ENCODE results near the gene FAM174A. TPM values are rescaled to one million over a fixed set of nuclear protein-coding genes. Genes with fewer than 3 reads are reported as not detected.

The FAM174A gene
- total RNA-seq (2014; rRNA removed; shearing (Covaris generic)): 18.1 and 20.6 TPM in 2 replicates

DNA sequence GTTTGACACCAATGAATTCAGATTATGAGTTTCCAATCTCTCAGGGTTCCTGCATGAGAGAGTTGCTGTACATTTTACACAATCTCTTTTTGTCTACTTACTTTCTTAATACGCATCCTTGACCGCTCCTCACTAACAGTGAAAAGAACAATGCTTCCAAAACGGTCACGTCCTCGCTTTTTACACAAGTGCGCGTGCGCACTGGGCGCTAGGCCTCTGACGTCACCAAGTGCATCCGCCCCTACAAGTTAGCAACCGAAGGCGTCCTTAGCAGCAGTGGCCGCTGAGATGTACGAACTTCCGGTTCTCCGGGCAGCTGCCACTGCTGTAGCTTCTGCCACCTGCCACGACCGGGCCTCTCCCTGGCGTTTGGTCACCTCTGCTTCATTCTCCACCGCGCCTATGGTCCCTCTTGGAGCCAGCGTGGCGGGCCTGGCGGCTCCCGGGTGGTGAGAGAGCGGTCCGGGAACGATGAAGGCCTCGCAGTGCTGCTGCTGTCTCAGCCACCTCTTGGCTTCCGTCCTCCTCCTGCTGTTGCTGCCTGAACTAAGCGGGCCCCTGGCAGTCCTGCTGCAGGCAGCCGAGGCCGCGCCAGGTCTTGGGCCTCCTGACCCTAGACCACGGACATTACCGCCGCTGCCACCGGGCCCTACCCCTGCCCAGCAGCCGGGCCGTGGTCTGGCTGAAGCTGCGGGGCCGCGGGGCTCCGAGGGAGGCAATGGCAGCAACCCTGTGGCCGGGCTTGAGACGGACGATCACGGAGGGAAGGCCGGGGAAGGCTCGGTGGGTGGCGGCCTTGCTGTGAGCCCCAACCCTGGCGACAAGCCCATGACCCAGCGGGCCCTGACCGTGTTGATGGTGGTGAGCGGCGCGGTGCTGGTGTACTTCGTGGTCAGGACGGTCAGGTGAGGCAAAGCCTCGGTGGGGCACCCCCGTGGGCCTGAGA is at the start of gene FAM174A:
TSS of gene FAM174A (plus strand) at position 315 of the 946 bp plus-strand sequence. CDS start at position 472, 157 bp downstream.
- DNase-seq (ENCODE audit: low spot score): peak; percentile 97

DNA sequence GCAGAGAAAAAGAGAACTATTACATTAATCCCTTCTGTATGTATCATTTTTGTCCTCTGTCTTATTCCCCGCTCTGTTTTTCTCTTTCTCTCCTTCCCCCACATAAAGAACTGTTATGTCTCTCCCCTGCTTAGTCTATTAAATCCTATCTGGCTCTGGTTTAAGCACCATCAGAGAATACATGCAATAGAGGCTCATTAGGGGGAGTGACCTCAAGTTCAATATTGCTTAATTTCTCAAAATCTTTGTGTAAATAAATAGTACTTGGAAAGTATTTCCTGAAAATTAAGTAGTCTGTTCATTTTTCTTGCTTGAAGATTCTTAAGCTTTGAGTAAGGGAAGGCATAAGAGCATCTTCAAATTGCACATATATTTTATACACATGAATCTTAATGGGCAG is 41.2 kb upstream of the FAM174A start:
- no peak for DNase-seq (ENCODE audit: low spot score)

DNA sequence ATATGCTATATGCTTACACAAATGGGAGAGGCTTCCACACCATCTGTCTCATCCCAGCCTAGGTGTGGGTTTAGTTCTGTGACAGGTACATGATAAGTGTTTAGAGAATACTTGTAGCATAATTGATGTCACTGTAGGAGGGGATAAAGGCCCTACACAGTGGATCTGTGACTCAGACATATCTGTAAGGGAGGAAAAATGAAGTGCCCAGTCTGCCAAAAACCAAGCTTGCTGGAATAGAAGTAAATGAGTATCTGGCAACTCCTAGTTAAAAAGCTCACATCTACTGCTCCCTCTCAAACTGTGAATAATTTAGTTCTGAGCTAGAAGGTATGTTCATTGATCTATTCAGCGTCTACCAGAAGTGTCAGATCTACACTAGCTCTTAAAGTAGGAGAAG is 38.9 kb upstream of the FAM174A start:
- no peak for DNase-seq (ENCODE audit: low spot score)

DNA sequence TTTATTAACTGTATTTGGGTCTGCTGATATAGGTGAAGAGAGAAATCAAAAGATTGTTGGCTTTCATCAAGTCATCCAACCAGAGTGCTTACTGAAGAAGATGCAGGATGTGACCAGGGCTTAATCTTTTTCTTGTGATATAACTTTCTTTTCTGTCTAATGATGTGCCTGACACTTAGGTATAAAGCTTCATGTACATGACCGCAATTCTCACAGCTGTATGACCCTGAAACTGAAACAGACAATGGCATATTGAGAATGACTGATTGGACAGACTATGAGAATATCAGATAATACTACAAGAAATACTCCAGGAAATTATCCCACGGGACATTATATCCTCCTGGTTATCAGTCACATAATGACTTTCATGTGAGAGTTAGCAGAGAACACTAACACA is 32.5 kb upstream of the FAM174A start:
- no peak for DNase-seq (ENCODE audit: low spot score)

DNA sequence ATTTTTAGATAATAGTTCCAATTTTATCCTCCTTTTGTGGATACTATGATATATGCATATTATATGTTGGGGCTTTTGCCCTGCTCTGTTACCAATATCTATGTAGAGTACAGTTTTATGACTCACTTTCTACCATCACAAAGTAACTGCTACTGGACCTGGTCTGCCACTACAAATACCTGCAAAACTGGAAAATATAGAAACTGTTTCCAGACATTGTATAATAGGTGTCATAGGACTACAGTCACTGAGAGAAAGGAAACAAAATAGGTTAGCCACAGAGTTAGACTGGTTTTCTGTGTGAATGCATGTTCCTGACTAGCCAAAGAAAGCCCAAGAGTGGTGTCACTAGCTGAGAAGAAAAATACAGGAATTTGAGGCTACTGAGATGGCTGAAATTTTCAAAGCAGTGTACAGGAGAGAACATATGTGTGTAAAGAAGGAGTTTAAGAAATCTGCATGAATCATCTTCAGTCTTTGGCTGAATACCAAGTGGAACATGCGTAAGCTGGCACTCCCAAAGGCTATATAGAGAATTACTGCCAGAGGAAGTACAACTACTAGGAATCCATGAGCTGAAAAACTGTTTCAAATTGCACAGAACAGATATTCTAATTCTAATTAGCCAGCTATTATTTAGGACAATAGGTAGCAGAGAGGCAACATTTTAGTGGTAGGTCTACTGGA is 29.0 kb upstream of the FAM174A start:
- peak; percentile 20 for DNase-seq (ENCODE audit: low spot score)

DNA sequence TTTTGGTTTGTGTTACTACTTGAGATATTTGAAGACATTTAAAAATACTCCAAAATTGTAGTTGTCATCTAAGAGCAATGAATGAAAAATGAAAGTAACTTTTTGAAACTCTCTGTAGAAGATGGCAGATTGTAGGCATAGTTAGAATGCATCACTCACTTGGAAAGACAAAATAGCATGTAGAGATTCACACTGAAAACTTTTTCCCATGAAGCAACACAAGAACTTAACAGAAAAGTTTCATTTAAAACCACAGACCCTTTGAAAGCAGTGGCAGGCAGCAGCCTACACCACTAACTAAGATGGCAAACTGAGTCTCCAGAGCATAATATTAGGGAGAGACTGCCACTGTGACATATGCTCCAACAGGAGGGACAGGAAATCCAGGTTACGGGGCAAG is 18.9 kb upstream of the FAM174A start:
- DNase-seq (ENCODE audit: low spot score): no peak

DNA sequence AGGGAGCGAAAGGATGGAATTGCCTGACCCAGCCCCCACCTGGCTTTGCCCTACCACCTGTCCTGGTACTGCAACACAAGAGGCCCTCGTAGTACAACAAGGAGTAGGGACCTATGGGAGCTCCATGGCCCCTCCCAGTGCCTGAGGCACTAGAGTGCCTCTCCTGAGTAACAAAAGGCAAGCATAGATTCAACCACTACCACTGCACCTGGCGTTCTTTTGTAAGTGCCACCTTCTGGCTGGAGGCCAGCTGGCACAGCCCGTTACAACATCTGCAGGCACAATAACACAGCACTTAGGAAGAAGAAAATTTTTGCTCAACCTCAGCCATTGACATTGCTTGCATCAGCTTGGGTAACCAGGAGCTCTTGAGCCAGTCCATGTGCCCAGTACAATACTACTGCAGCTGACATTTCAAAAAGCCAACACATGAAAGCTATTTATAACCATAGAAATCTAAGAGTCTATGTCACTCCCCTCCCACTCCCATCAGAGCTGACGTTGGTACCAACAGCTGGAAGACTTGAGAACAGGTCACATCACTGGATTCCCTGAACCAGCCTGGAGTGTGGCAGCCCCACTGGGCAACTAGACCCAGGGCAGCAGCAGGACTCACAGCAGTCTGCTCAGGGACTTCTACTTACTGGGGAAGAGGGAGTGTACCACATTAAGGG is 17.7 kb upstream of the FAM174A start:
- no peak for DNase-seq (ENCODE audit: low spot score)

DNA sequence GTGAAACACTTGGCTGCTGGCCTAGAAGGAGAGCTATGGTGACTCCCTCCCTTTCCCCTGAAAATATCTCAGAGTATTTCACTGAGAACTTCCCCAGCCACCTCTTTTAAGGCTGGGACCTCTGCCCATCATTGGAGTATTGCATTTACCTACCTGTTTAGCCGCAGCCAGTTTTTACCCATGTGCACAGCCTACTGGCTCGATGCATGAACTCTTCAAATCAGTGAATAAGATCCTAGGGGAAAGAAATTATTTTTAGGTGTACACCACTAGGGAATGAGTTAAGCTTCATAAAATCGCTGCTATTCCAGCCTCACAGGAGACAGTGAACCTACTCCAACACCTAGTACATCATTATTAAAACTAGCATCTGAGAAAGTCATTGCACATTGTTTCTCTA is 16.8 kb upstream of the FAM174A start:
- DNase-seq (ENCODE audit: low spot score): no peak

DNA sequence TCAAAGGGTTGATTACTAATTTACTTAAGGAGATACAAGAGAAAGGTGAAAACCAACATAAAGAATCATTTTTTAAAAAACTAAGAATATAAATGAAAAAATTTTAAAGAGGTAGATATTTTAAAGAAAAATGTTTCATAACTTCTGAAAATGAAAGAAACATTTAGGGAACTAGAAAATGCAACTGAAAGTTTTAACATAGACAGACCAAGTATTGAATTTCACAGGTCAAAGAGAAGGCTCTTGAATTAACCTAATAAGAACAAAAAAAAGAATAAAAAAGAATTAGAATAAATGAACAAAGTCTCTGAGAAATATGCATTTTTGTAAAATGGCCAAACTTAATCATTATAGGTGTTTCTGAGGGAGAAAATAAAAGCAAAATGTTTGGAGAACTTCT is 16.1 kb upstream of the FAM174A start:
- no peak for DNase-seq (ENCODE audit: low spot score)

DNA sequence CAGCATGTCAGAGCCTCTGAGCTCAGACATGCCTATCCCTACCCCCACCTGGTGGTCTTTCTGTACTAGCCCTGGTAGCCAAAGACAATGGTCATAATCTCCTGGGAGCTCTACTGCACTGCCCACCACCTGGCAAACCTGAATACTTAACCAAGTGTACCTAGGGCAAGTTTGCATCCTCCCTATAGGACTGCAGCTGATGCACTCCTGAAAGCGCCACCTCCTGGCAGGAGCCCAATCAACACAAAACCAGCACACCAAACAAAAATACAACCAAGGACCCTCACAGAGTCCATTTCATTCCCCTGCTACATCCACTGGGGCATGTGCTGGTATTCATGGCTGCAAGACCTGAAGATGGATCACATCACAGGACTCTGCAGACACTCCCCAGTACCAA is 14.8 kb upstream of the FAM174A start:
- DNase-seq (ENCODE audit: low spot score): peak; percentile 9

DNA sequence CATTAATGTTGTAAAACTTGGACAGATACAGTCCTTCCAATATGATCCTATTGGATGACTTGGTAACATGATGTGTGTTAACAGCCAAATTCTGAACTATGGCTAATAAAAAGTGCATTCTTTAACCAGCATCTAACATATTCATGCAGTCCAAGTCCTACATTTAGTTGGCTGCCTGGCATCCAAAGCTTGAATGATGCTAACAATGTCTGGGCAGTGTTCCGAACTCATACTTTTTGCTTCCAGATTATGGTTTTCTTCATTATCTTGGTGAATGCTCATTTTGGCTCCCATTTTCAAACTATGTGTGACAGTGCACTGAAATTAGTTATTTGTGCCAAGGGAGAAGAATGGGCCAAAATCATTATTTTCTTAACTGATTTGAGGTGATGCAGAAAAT is 2.8 kb downstream of the FAM174A start:
- DNase-seq (ENCODE audit: low spot score): no peak

DNA sequence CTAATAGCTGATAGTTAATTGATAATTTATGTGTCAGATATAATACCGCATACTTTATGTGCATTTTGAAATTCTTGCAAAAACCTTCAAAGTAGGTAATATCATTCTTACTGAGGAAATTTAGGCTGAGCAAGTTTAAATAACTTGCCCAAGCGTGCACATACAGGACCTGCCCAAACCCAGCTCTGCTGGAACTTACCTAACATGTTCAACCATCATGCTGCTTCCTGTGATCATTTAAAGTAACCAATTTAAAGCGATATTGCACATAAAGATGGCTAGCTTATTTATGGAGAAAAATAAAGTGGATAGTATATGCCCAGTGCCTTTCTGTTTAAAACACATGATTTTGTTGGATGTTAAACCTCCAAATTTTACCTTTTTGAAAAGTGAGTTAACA is 4.3 kb downstream of the FAM174A start:
- no peak for DNase-seq (ENCODE audit: low spot score)

DNA sequence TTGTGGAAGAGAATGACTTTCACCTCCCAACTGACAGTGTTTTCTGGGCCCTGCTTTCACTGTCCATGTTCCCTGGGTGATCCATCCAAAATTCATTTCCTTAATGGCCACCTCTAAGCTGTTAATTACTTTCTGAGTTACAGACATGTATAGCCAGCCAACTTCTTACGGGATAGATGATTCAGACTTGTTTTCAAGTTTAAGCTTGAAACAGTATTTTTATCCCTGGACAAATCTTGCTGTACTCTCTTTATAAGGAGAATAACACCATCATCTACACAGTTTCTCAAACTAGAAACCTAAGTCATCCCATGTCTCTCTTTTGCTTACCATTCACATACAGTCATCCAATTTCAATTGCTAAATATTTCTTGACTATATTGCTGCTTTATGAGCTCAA is 6.9 kb downstream of the FAM174A start:
- DNase-seq (ENCODE audit: low spot score): no peak

DNA sequence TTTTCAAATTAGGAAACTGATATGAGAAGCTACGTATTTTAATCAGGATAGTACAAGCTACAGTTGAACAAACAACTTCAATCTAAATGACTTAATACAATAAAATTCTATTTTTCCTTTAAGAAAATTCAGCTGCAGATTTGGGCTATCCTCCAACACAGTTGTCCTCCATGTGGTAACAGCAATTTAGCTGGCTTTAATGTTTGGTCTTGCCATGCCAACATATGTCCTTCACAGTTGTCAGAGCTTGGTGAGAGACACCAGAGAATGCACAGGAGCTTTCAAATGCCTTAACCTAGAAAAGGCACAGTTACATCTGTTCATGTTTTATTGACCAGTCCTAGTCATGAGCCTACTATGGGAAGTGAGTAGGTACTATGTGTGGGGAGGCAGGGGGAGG is 10.8 kb downstream of the FAM174A start:
- no peak for DNase-seq (ENCODE audit: low spot score)

DNA sequence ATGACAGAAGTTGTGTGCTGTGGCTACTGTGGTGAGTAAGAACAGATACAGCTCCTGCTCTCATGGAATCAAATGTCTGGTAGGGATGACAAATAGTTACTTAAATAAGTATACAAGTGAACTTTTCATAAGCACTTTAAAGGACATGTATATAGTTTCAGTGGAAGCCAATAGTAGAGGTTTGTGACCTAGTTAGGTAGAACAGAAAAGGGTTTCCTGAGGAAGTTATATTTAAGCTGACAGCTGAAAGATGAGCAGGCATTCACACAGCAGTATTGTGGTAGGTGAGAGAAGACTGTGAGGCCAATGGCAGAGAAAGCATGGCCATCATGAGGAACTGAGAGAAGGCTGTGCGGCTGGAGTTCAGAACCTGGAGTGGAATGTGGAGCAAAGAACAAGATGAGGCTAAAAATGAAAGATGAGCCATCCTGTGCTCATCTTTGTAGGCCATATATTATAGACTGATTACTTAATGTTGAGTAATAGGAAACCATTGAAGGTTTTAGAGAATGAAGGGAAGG is 15.4 kb downstream of the FAM174A start:
- no peak for DNase-seq (ENCODE audit: low spot score)

DNA sequence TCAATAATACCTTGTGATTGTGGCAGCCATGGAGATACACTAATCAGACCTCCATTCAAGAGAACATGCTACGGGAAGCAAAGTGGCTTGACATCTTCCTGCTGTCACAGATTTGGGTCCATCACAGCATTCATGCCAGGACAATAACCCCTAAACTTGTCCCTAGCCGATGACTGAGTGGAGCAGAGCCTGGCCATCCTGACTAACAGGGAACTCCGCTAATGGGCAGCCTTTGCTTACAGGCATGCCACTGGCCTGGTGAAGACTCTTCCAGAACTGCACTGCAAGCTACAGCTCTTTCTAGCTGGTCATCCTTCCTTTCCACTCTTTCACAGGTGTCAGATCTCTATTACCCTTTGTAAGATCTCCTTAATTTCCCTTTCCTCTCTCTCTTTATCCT is 16.0 kb downstream of the FAM174A start:
- no peak for DNase-seq (ENCODE audit: low spot score)

DNA sequence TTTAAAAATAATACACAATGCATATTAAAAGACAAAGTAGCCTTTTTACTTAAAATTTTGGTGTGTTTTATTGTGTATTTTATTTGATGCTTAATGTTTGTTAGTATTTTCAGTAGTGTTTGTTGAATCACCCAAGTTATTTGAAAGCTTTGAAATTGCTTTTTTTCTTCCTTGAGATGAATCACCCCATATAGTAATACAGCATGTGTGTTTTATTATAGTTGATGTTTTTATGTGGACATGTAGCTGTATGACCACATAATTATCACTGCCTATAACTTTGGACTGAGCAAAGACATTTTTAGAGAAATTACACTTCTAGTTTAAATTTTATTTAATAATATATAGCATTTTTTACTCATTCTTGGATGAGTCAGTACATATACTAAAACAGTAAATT is 18.0 kb downstream of the FAM174A start:
- DNase-seq (ENCODE audit: low spot score): no peak

DNA sequence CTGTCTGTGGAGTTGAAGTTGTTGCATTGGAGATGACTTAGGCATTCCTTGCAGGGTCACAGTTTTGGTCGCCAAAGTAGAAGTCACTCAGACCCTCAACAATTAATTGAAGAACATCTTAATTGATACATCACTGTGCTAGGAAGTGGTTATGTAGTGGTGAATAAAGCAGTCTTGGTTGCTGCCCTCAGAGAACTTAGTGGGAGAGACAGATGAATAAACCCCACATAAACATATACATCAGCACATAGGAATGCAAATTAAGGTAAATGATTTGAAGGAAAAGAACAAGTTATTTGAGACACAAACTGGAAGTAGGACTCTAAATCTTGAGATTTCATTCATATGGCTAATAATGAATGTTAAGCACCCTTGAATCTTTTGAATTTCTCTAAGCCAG is 25.7 kb downstream of the FAM174A start:
- no peak for DNase-seq (ENCODE audit: low spot score)

DNA sequence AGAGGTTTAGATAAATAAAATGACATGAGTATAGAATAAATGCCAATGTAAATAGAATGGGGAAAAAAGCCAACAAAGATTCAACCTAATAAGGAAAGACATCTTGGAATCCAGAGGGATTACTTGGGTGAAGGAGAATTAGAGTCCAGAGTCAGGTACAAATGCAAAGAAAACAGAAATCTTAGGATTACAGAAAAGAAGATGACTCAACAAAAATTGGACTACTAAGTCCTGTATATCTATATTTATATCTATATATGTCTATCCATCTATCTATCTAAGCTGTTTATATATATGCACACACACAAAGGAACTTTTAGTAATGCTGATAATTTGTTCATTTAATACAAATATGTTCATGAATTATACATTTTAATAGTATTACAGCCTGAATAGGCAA is 27.6 kb downstream of the FAM174A start:
- DNase-seq (ENCODE audit: low spot score): no peak

DNA sequence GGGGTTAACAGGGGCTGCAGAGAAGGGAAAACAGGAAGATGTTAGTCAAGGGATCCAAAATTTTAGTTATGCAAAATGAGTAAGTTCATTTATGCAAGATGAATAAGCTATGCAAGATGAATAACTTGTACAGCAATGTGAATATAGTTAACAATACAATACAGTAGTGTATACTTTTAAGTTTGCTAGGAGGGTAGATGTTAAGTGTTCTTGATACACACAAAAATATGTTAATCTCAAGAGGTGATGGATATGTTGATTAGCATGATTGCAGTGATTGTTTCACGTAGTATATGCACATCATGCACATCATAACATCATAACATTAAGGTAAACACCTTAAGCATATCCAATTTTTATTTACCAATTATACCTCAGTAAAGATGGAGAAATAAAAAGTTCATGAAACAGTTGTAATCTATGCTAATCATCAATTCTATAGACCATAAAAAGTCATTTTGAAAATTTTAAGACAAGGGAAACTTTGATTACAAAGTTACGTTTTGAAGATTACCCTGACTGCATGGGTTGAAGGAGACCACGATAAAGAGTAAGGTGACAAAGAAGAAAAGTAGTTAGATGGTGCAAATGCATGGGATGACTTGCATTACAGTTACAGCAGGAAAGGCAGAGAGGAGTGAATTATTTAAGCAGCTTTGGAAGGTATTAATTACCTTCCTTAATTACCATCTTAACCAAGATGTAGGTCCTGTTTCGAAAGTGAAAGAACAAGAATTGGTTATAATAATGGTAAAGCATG is 31.4 kb downstream of the FAM174A start:
- no peak for DNase-seq (ENCODE audit: low spot score)

DNA sequence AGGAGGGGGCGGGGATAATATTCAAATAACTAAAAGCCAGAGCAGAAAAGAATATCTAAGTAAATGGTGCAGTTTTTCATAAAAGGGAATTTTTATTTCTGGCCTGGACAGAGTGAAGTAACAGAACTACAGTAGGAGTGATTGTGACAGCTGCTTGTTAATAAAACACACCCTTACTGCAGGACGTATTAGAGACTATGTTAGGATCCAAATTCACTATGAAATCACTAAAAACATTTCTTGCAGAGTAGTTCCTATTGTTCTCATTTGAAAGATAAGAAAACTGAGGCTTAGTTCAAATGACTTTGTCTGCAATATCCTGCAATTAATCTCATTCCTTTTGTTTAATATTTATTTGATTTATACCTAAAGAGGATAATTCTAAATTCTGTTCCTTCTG is 39.5 kb downstream of the FAM174A start:
- DNase-seq (ENCODE audit: low spot score): no peak
